Activated CD4-positive, alpha-beta memory T cell treated with anti-CD3 and anti-CD28 coated beads, Interleukin-2, amount 10 ng/mL, durations not matched to agents 7 days and 5 days (primary cell): Measurements from ENCODE around the gene ZFP1. TPM values are rescaled to one million over a fixed set of nuclear protein-coding genes. Genes with fewer than 3 reads are reported as not detected.
"Not testable (repeated sequence)": the region's sequence is repeated elsewhere in the genome, so short reads cannot be mapped to it uniquely, and the experiment has no call there.

Source experiments
- CTCF ChIA-PET: fragments of 350-600 bp; sonication (Branson Sonifier 250); formaldehyde crosslinking; loops from one replicate; lab custom pipeline; 2021; ENCODE audit warnings: antibody characterized with exemption, inconsistent platforms; lab: Charles Lee
- POLR2A ChIA-PET: fragments of 350-600 bp; sonication (Branson Sonifier 250); formaldehyde crosslinking; loops from one replicate; lab custom pipeline; 2021; ENCODE audit warnings: antibody characterized with exemption; lab: Charles Lee
- DNase-seq: peaks from one replicate; pipeline ENCODE4 v3.0.0-alpha.2; 2020
- H3K27ac Mint-ChIP-seq: one replicate; pipeline ENCODE4 v1.8.0; 2021; ENCODE audit warnings: mild to moderate bottlenecking, mixed read lengths
- H3K27me3 Mint-ChIP-seq: one replicate; pipeline ENCODE4 v1.8.0; 2021; ENCODE audit warnings: mixed read lengths
- H3K36me3 Mint-ChIP-seq: one replicate; pipeline ENCODE4 v1.8.0; 2021; ENCODE audit warnings: low read depth, mixed read lengths
- H3K4me1 Mint-ChIP-seq: one replicate; pipeline ENCODE4 v1.8.0; 2021; ENCODE audit warnings: mixed read lengths
- H3K4me3 Mint-ChIP-seq: one replicate; pipeline ENCODE4 v1.8.0; 2021; ENCODE audit warnings: mild to moderate bottlenecking, mixed read lengths
- H3K9me3 Mint-ChIP-seq: one replicate; pipeline ENCODE4 v1.8.0; 2021; ENCODE audit warnings: mixed read lengths
- total RNA-seq, 2 experiments: library from RNA; stranded (reverse); gene quantifications; one replicate each; pipeline ENCODE4 v1.2.3, GENCODE V29; 2021

The ZFP1 gene
- total RNA-seq, 2 experiments from 2014 or later: 10.8 to 13.3 TPM

DNA sequence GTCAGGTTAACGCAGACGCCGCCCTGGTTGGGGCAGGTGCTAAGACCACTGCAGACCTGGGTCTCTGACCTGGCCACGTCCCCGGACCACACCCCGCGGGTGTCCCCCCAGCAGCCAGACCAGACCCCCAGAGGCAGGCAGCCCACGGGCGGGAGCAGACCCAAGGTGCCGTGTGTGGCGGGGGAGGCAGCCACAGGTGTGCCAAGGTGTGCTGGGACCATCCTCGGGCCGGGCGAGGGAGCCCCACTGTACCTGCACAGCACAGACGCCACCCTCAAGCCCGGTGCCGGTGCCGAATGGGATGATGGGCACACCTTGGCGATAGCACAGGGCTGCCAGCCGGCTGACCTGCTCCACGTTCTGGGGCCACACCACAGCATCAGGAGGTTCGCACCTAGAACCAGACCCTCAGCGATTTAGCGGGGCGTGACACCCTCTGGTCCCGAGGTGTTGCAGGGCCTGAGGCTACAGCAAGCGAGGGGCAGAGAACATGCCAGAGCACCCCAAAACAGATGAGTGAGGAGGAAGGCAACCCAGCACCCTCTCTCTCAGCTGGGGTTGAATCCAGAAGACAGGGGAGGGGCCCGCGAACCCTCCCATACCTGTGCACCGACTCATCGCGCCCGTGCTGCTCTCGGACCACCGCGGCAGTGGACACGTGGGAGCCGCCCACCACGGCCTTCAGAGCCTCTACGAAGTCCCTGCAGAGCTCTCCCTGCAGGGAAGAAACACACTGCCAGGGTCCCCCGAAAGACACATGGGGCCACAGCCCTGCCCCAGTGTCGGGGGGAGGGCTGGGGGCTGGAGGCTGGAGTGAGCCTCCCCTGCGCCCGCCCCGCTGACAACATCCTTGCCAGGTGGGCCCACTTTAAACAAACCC lies 33.1 kb upstream of the ZFP1 start:
- H3K27ac Mint-ChIP-seq: no peak overlapping the region
- no peak for DNase-seq
- peaks cover 21% of the 10 kb centered on the region for H3K4me1 Mint-ChIP-seq
- no peaks in the 10 kb centered on the region for H3K36me3 Mint-ChIP-seq
- peaks cover 2% of the 10 kb centered on the region for H3K9me3 Mint-ChIP-seq
- POLR2A ChIA-PET: no interaction called here
- no peak overlapping the region for H3K4me3 Mint-ChIP-seq
- CTCF ChIA-PET: interaction anchor here (1.3 kb wide), 1 partner anchor 253 kb away, joined by 3 read pairs; no protein-coding TSS in a partner anchor
- H3K27me3 Mint-ChIP-seq: no peaks in the 10 kb centered on the region

DNA sequence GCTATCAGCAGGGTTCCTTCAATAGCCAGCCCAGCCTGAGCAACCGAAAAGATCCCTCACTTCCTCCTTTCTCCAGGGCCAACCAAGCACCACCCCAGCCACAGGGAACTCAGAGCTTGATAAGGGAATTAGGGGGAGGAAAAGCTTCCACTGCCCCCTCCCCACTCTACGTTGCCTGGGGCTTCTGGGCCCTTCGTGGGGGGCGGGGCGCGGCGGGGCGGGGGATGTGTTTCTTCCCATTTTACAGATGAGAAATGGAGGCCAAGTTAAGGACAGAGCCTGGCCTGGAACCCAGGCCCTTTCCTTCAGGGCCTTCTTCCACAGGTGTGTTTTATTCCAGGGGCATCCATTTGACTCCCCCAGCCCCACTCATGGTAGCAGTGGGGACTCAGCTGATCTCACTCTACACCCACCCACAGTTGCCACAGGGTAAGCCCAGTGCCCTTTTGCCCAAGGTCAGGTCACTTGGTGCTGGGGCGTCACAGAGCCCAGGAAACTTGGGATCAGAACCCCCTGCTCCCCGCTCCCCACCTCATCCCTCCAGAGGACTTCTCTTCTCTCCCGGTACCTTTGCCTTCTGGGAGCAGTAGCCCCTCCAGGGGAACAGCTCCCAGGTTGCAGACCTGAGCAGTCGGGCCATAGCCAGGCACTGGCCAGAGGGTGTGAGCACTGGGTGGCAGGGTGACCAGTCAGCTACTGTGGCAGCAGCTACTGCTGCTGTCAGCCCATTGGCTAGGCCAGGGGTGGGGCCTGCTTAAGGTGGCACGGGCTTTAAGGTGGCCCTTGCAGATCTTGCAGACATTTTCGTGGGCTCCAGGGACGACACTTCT lies 32.0 kb upstream of the ZFP1 start, which contains the start of gene LDHD:
LDHD (minus strand) TSS at position 700 of the 830 bp plus-strand sequence; CDS start at position 640, 60 bp downstream.
- no peaks in the 10 kb centered on the region for H3K27me3 Mint-ChIP-seq
- ChIA-PET POLR2A (no interaction called here), CTCF (interaction anchor here (1.3 kb wide), 1 partner anchor 254 kb away, joined by 3 read pairs; no protein-coding TSS in a partner anchor)
- DNase-seq: no peak
- no peaks in the 10 kb centered on the region for H3K36me3 Mint-ChIP-seq
- H3K4me3 Mint-ChIP-seq: peak within 1 kb of the TSS; percentile 50
- H3K4me1 Mint-ChIP-seq: peaks cover 10% of the 10 kb centered on the region
- peaks cover 3% of the 10 kb centered on the region for H3K9me3 Mint-ChIP-seq
- no peak within 1 kb of the TSS for H3K27ac Mint-ChIP-seq

DNA sequence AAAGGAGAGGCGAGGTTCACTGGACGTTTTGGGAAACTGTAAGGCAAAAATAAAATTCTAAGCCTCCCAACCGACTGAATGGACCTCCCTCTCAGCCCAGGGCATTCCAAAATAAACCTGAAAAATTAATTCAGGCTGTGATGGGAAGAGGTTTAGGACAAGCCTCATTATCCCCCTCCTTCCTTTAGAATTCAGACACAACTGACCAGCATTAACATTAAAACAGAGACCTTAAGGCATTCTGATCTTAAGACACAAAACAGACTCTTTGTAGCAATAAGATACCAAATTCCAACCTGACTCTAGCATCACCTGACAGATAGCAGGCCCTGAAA lies 31.4 kb upstream of the ZFP1 start:
- CTCF ChIA-PET: no interaction called here
- Mint-ChIP-seq H3K4me3 (no peak overlapping the region), H3K9me3 (peaks cover 8% of the 10 kb centered on the region), H3K27me3 (no peaks in the 10 kb centered on the region), H3K27ac (no peak overlapping the region), H3K36me3 (no peaks in the 10 kb centered on the region), H3K4me1 (peaks cover 5% of the 10 kb centered on the region)
- DNase-seq: no peak
- POLR2A ChIA-PET: no interaction called here

DNA sequence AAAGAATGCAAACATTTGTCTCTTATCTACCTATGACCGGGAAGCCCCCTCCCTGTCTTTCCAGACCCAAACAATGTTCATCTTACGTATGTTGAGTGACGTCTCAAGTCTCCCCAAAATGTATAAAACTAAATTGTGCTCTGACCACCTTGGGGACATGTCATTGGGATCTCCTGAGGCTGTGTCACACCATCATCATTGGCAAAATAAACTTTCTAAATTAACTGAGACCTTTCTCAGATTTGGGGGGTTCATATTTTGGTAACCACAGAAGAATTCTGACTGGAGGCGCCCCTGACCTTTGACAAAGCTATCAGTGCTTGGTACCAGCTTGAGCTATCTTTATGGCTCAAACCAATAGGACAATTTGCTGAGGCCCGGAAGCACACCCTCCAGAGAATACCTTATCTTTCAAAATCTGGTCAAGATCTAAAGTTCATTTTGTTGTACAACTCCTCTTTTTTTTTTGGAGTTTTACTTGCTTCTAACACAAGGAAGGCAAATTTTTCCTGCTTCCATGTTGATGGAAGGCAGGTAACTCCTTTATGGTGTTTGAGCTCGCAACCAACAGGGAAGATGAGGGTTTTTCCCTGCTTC lies 29.3 kb upstream of the ZFP1 start:
- DNase-seq: no peak
- ChIA-PET POLR2A (interaction anchor here (0.8 kb wide), 1 partner anchor 121 kb away, joined by 3 read pairs; the partner anchor contains the start of gene ZNRF1), CTCF (no interaction called here)
- Mint-ChIP-seq H3K27me3 (no peaks in the 10 kb centered on the region), H3K4me1 (no peaks in the 10 kb centered on the region), H3K9me3 (peaks cover 13% of the 10 kb centered on the region), H3K36me3 (peaks cover 5% of the 10 kb centered on the region), H3K27ac (no peak overlapping the region), H3K4me3 (no peak overlapping the region)

DNA sequence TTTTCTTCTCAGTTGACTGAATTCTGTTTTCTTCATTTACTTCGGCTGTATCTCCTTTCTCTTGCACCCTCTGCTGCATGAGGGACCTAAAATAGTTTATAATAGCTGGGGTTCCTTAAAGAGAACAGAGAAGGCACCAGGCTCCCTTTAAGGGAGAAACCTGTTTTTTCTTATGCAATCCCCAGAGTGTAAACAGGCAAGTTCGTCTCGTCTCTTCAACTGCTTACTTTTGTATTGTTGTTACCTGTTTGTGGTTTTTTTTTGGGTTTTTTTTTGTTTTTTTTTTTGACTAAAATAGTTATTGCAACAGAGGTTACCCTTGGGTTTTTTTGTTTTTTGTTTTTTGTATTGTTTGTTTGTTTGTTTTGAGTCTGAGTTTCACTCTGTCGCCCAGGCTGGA lies 28.1 kb upstream of the ZFP1 start:
- Mint-ChIP-seq H3K27me3 (no peaks in the 10 kb centered on the region), H3K4me1 (no peaks in the 10 kb centered on the region), H3K4me3 (no peak overlapping the region), H3K27ac (no peak overlapping the region), H3K9me3 (peaks cover 13% of the 10 kb centered on the region), H3K36me3 (peaks cover 5% of the 10 kb centered on the region)
- CTCF ChIA-PET: interaction anchor here (1.3 kb wide), 1 partner anchor 9 kb away, joined by 3 read pairs; no protein-coding TSS in a partner anchor
- POLR2A ChIA-PET: no interaction called here
- no peak for DNase-seq

DNA sequence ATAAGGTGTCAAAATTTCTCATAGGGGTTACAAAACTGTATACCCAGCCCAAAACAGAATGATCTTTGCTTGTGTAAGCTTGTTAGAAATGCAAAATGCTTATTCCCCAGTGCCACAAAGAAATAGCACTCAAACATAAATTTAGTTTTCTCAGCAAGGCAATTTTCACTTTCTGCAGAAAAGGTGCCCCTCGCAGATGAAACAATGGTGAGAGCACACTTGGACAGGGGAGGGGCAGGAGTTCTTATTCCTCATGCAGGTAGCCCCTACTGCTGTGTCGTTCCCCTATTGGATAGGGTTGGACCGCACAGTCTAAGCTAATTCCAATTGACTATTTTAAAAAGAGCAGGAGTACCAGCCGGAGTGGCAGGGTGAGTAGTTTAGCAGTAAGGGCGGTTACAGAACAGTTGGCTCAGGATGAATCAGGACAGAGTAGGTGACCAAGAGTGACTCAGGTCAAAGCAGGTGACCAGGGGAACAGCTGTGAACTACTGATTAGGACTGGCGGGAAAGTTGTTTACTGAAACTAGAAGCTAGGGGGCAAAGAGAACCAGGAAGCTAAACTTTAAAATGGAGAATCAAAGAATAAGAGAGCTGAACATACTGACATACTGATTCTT lies 26.3 kb upstream of the ZFP1 start:
- peaks cover 13% of the 10 kb centered on the region for H3K9me3 Mint-ChIP-seq
- no peak overlapping the region for H3K4me3 Mint-ChIP-seq
- DNase-seq: no peak
- CTCF ChIA-PET: interaction anchor here (0.5 to 1.7 kb wide), 4 partner anchors 11 to 103 kb away, joined by 3 to 4 read pairs (median 3); no protein-coding TSS in a partner anchor
- H3K27me3 Mint-ChIP-seq: no peaks in the 10 kb centered on the region
- no peak overlapping the region for H3K27ac Mint-ChIP-seq
- POLR2A ChIA-PET: no interaction called here
- peaks cover 5% of the 10 kb centered on the region for H3K36me3 Mint-ChIP-seq
- no peaks in the 10 kb centered on the region for H3K4me1 Mint-ChIP-seq

DNA sequence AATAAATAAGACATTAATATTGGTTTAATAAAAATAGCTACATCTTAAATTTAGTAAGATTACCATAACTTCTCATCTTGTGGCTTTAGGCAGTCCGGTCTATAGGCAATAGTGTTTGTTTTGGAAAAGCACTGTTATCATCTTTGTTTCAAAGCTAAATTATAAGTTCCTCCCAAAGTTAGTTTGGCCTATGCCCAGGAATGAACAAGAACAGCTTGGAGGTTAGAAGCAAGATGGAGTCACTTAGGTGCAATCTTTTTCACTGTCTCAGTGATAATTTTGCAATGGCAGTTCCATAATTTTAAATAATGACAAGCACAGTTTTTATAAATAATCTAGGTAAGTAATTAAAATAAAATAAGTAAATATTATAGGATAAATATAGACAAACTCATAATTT lies 25.7 kb upstream of the ZFP1 start:
- H3K36me3 Mint-ChIP-seq: peaks cover 5% of the 10 kb centered on the region
- H3K27me3 Mint-ChIP-seq: no peaks in the 10 kb centered on the region
- H3K27ac Mint-ChIP-seq: no peak overlapping the region
- CTCF ChIA-PET: interaction anchor here (0.5 to 1.7 kb wide), 4 partner anchors 12 to 104 kb away, joined by 3 to 4 read pairs (median 3); no protein-coding TSS in a partner anchor
- POLR2A ChIA-PET: no interaction called here
- DNase-seq: no peak
- H3K9me3 Mint-ChIP-seq: peaks cover 19% of the 10 kb centered on the region
- H3K4me1 Mint-ChIP-seq: no peaks in the 10 kb centered on the region
- no peak overlapping the region for H3K4me3 Mint-ChIP-seq

DNA sequence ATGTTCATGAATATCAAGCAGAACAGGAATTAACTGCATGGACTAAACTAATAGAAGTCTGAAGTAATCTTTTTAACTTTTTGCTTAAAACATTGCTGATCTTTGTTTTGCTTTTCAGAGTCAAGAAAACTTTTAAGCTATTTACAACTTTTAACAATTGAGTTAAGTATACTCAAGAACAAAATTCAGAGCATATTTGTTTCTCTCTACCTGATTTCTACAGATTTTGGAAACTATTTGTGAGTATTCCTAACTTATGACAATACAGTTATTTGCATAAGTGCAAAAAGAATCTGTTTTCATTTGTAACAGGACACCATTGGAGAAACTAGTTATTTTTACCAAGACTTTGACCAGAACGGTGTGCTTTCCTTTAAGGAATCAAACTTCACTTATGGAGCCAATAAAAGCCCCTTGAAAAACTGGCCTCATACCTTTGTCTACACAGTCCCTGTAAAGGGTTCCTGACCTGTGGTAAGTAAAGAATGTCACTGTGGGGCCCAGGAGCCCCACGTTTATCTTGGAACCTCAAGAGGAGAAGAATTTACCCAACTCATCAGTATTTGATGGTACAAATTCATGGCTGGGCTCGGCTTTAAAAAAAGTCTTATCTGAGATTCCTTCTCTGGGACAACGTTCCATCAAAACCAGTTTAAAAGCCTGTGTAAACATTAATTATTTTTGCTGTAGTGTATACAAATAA lies 20.5 kb upstream of the ZFP1 start:
- Mint-ChIP-seq H3K27ac (no peak overlapping the region), H3K4me1 (peaks cover 2% of the 10 kb centered on the region), H3K36me3 (no peaks in the 10 kb centered on the region), H3K4me3 (no peak overlapping the region), H3K27me3 (peaks cover 2% of the 10 kb centered on the region), H3K9me3 (peaks cover 10% of the 10 kb centered on the region)
- POLR2A ChIA-PET: no interaction called here
- CTCF ChIA-PET: no interaction called here
- DNase-seq: no peak

DNA sequence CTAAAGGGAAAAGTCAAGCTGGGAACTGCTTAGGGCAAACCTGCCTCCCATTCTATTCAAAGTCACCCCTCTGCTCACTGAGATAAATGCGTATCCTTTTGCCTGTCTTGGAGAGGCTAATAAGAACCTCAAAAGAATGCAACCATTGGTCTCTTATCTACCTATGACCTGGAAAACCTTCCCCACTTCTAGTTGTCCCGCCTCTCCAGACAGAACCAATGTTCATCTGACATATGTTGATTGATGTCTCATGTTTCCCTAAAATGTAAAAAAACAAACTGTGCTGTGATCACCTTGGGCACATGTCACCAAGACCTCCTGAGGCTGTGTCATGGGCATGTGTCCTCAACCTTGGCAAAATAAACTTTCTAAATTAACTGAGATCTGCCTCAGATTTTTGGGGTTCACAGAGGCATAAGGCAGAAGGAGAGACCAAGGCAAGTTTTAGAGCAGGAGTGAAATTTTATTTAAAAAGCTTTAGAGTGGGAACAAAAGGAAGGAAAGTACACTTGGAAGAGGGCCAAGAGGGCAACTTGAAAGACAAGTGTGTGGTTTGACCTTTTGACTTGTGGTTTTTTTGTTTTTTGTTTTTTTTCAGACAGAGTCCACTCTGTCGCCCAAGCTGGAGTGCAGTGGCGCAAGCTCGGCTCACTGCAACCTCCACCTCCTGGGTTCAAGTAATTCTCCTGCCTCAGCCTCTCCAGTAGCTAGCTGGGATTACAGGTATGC lies 18.7 kb upstream of the ZFP1 start:
- H3K36me3 Mint-ChIP-seq, H3K4me3 Mint-ChIP-seq, H3K27me3 Mint-ChIP-seq, H3K4me1 Mint-ChIP-seq, H3K27ac Mint-ChIP-seq, DNase-seq, H3K9me3 Mint-ChIP-seq: not testable (repeated sequence)
- POLR2A ChIA-PET: interaction anchor here (0.7 kb wide), 1 partner anchor 70 kb away, joined by 4 read pairs; no protein-coding TSS in a partner anchor
- CTCF ChIA-PET: interaction anchor here (0.9 kb wide), 1 partner anchor 18 kb away, joined by 3 read pairs; no protein-coding TSS in a partner anchor

DNA sequence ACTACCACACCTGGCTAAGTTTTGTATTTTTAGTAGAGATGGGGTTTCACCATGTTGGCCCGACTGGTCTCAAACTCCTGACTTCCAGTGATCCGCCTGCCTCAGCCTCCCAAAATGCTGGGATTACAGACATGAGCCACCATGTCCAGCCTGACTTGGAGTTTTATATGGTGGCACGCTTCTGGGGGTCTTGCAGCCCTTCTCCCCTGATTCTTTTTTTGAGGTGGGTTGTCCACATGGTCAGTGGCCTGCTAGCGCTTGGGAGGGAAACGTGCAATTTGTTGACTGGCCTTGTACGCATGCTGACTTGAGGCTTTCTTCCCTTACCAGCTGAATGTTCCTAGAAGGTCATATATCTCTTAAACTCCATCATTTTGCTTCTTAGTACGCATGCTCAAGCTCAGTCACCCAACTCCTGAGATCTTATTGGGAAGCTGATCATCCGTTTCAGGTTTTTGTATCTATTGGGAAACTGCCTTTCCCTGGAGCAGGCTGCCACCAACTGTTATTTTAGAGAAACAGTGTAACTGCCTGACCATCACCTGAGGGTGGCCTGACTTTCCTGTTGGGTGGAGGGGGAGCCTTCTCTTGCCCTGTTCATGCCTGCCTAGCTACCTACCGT lies 18.1 kb upstream of the ZFP1 start:
- no peaks in the 10 kb centered on the region for H3K36me3 Mint-ChIP-seq
- peaks cover 10% of the 10 kb centered on the region for H3K9me3 Mint-ChIP-seq
- ChIA-PET CTCF (interaction anchor here (0.9 kb wide), 1 partner anchor 19 kb away, joined by 3 read pairs; no protein-coding TSS in a partner anchor), POLR2A (no interaction called here)
- H3K27me3 Mint-ChIP-seq: peaks cover 2% of the 10 kb centered on the region
- DNase-seq: no peak
- H3K27ac Mint-ChIP-seq: no peak overlapping the region
- peaks cover 2% of the 10 kb centered on the region for H3K4me1 Mint-ChIP-seq
- no peak overlapping the region for H3K4me3 Mint-ChIP-seq

DNA sequence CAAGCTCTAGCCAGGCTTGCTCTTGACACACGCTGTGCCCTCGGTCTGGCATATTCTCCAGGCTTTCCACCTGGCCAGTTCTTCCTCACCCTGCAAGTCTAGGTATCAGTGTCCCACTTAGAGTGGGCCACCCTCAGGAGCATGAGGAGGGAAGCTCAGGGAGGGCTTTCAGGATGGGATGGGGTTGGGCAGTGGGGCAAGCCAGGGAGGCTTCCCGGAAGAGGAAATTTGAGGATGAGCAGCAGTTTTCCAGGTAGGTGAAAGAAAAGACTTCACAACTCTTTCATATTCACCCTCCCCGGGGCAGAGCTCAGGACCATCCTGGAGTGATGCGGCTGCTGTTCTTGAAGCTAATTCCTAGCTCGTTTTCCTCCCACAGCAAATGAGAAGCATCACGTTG lies 17.2 kb upstream of the ZFP1 start:
- H3K36me3 Mint-ChIP-seq: no peaks in the 10 kb centered on the region
- peaks cover 2% of the 10 kb centered on the region for H3K27me3 Mint-ChIP-seq
- H3K9me3 Mint-ChIP-seq: peaks cover 10% of the 10 kb centered on the region
- H3K27ac Mint-ChIP-seq: no peak overlapping the region
- peaks cover 2% of the 10 kb centered on the region for H3K4me1 Mint-ChIP-seq
- no peak overlapping the region for H3K4me3 Mint-ChIP-seq
- ChIA-PET CTCF (no interaction called here), POLR2A (no interaction called here)
- DNase-seq: no peak
